Measurements from ENCODE around the gene SIAH3. TPM values are rescaled to one million over a fixed set of nuclear protein-coding genes. Genes with fewer than 3 reads are reported as not detected.

Gene SIAH3
- total and polyA plus RNA-seq, 4 donors: under 0.01 TPM; not detected in 3

- H3K4me1 ChIP-seq (ENCODE audit: control insufficient read depth in 4 of 4, insufficient read depth in 4 of 4, low read length in 3 of 4): no peaks in the 10 kb centered on the region
- no peak overlapping the region for H3K9ac ChIP-seq (ENCODE audit: low read depth in 1 of 2, low read length in 2 of 2)
- TF ChIP-seq ZBTB33 (IDR thresholded peaks at IDR 0.05) (no peak), YY1 (IDR thresholded peaks at IDR 0.05) (no peak), MAX (IDR thresholded peaks at IDR 0.05) (no peak), RXRA (IDR thresholded peaks at IDR 0.05) (no peak), HNF4A (conservative IDR thresholded peaks at IDR 0.05) (no peak), GABPA (IDR thresholded peaks at IDR 0.05 in 1 of 2, conservative IDR thresholded peaks at IDR 0.05 in 1 of 2) (no peak)
- WGBS: 87% methylated on average over 2 of the region's 2 CpGs
- H3K4me3 ChIP-seq (ENCODE audit: low read depth in 1 of 3, low read length in 3 of 3): no peak overlapping the region
- no peaks in the 10 kb centered on the region for H3K27me3 ChIP-seq (ENCODE audit: control insufficient read depth in 4 of 4, insufficient read depth in 4 of 4, low read length in 3 of 4)
- H3K27ac ChIP-seq (ENCODE audit: low read depth in 1 of 2, low read length in 2 of 2): no peak overlapping the region
- no peak for DNase-seq (ENCODE audit: low spot score)
- H3K36me3 ChIP-seq (ENCODE audit: control insufficient read depth in 4 of 4, insufficient read depth in 3 of 4, low read depth in 1 of 4, low read length in 3 of 4): no peaks in the 10 kb centered on the region
- no peaks in the 10 kb centered on the region for H3K9me3 ChIP-seq (ENCODE audit: control insufficient read depth in 4 of 4, low read length in 3 of 4)
Measured at GRCh38 chr13:45788011-45788410, 63.5 kb downstream of the SIAH3 start.

- H3K27me3 ChIP-seq (ENCODE audit: control insufficient read depth in 4 of 4, insufficient read depth in 4 of 4, low read length in 3 of 4): no peaks in the 10 kb centered on the region
- WGBS: 93% methylated on average over 2 of the region's 2 CpGs
- no peak overlapping the region for H3K9ac ChIP-seq (ENCODE audit: low read depth in 1 of 2, low read length in 2 of 2)
- no peaks in the 10 kb centered on the region for H3K4me1 ChIP-seq (ENCODE audit: control insufficient read depth in 4 of 4, insufficient read depth in 4 of 4, low read length in 3 of 4)
- TF ChIP-seq JUND (IDR thresholded peaks at IDR 0.05) (no peak), RXRA (IDR thresholded peaks at IDR 0.05) (no peak), YY1 (IDR thresholded peaks at IDR 0.05) (no peak), SP1 (IDR thresholded peaks at IDR 0.05) (no peak), RAD21 (IDR thresholded peaks at IDR 0.05) (no peak), ATF3 (IDR thresholded peaks at IDR 0.05) (no peak), TAF1 (conservative IDR thresholded peaks at IDR 0.05) (no peak), ZBTB33 (IDR thresholded peaks at IDR 0.05) (no peak), EGR1 (IDR thresholded peaks at IDR 0.05; ENCODE audit: low read depth in 2 of 2) (no peak), CTCF (IDR thresholded peaks at IDR 0.05; ENCODE audit: low read depth, low read length, missing input control) (no peak), HNF4G (IDR thresholded peaks at IDR 0.05) (no peak), MAX (IDR thresholded peaks at IDR 0.05) (no peak), REST (IDR thresholded peaks at IDR 0.05) (no peak), FOXA2 (IDR thresholded peaks at IDR 0.05) (no peak)
- no peaks in the 10 kb centered on the region for H3K9me3 ChIP-seq (ENCODE audit: control insufficient read depth in 4 of 4, low read length in 3 of 4)
- no peaks in the 10 kb centered on the region for H3K36me3 ChIP-seq (ENCODE audit: control insufficient read depth in 4 of 4, insufficient read depth in 3 of 4, low read depth in 1 of 4, low read length in 3 of 4)
- H3K27ac ChIP-seq (ENCODE audit: low read depth in 1 of 2, low read length in 2 of 2): no peak overlapping the region
- DNase-seq (ENCODE audit: low spot score): peak; percentile 20
- no peak overlapping the region for H3K4me3 ChIP-seq (ENCODE audit: low read depth in 1 of 3, low read length in 3 of 3)
Measured at GRCh38 chr13:45787346-45787745, 64.2 kb downstream of the SIAH3 start.

All from liver (tissue), 9 donors.